Suprapubic skin (tissue), 4 donors: ENCODE measurements around the gene ARHGAP4.

Source experiments
- CTCF ChIP-seq, 2 donors: fragments of 200-600 bp in 1 of 2; fragments of 450-650 bp in 1 of 2; sonication (generic) in 1 of 2; IDR thresholded peaks; one replicate each; pipeline ENCODE4 v1.5.1; 2016 to 2019; ENCODE audit warnings: antibody characterized with exemption in 2 of 2, mild to moderate bottlenecking in 1 of 2, moderate library complexity in 1 of 2
- EP300 ChIP-seq: sonication (generic); formaldehyde crosslinking; IDR thresholded peaks from one replicate; pipeline ENCODE4 v1.6.1; 2017; ENCODE audit warnings: antibody characterized with exemption
- POLR2A ChIP-seq, 2 donors: fragments of 450-650 bp; IDR thresholded peaks; one replicate each; pipeline ENCODE4 v1.6.1; 2017; ENCODE audit warnings: antibody characterized with exemption in 2 of 2, mild to moderate bottlenecking in 2 of 2, moderate library complexity in 2 of 2
- POLR2AphosphoS5 ChIP-seq, 3 donors: sonication (generic); formaldehyde crosslinking; IDR thresholded peaks; one replicate each; pipeline ENCODE4 v1.6.1; 2017; ENCODE audit warnings: antibody characterized with exemption in 3 of 3

GRCh38 chrX:153951683-153952372, 25.8 kb upstream of the ARHGAP4 start:
- TF ChIP-seq CTCF (IDR thresholded peaks at IDR 0.05): no peak
- no peak for TF ChIP-seq EP300
- no peak for TF ChIP-seq POLR2A (IDR thresholded peaks at IDR 0.05)
- TF ChIP-seq POLR2AphosphoS5 (IDR thresholded peaks at IDR 0.05): no peak
